Stimulated activated CD8-positive, alpha-beta memory T cell treated with anti-CD3 and anti-CD28 coated beads, Interleukin-12 subunit alpha, Interleukin-12 subunit beta, amount 100 ng/mL, for 24 hours (primary cell): ENCODE measurements around the gene OR13C3.
"Not testable (repeated sequence)": the region's sequence is repeated elsewhere in the genome, so short reads cannot be mapped to it uniquely, and the experiment has no call there.

Experiments used
- DNase-seq: peaks from one replicate; pipeline ENCODE4 v3.0.0-alpha.2; 2020; ENCODE audit errors: extremely low read depth

OR13C3 gene

DNA sequence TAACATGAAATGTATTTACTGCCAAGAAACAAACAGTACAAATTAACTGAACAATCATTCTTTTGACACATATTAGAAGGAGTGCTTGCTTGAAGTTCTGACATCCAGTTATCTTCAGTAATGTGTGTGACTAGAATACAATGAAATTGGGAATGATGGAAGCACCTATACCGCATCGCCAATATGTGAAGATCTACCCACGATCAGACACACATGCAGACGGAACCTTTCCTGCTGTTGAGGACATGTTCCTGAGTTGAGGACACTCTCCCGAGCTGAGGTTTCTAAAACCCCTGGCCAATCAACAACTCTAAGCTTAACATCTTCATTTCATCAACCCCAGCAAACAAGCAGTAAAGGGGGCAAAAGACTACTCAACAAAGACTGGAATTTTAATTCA is at the start of gene OR13C3:
Gene OR13C3 (minus strand): TSS at position 101 of the 400 bp plus-strand sequence. CDS start 133 bp downstream, outside the sequence.
- no peak for DNase-seq

DNA sequence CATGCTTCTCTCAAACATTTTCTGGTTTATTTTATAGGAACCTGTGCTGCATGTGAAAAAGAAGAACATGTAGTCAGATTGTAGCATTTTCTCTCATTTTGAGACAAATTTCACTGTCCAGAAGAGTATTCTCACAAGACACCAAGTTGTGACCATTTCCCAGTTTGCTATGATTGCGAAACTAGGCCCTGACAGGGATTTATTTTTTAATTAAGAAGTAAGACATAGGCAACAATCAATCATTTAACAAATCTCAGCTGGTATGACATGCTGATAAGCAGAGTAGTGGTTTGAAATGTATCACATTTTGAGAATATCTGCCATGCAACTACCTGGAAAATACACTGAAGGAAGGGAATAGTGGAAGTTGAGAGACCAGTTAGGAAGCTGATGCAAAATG is 43.9 kb upstream of the OR13C3 start:
- DNase-seq: no peak

DNA sequence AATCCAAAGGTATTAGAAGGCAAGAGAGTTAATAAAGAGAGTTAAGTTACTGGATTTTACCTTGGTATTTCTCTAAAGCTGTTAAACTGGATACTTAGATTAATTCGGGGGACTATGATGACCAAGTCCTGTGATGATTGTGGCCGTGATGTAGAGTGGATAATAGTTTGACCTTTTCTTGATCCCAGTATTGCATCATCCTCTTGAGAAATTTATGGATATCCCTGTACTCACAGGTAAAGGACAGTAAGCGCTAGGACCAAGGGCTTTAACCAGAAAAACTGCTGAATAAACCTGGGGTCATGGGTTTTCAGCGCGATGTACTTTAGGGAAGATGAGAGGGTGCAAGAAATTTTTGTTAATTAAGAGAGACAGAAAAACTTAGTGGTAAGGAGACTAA is 40.6 kb upstream of the OR13C3 start:
- no peak for DNase-seq

DNA sequence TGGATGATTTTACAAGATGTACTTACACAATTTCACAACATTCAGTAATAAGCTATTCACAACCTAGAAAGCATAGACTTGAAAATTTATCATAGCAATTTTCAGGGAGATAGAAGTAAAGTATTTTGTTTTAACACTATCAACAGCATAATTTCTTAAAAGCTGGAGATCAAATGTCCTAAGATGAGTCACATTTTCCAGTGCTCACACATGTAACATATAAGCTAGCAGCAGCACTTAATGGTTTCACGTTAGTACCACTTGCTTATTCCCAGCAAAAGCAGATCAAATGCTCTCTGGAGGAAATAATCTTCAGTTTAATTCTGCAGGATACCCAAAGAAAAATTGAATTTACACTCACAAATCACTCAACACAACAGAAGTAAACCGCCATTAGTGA is 38.8 kb upstream of the OR13C3 start:
- no peak for DNase-seq

DNA sequence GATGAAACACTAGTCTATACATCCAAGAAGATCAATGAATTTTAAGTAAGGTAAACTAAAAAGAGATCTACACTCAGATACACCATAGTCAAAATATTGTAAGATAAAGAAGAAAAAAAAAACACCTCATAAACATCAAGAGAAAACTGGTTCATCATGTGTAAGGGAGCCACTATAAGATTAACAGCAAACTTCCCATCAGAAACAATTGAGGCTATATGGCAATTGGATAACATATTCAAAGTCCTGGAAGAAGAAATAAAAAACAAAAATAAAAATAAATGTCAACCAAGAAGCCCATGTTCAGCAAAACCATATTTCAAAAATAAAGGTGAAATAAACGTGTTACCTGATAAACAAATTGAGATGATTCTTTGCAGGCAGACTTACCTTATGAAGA is 36.0 kb upstream of the OR13C3 start:
- DNase-seq: no peak

DNA sequence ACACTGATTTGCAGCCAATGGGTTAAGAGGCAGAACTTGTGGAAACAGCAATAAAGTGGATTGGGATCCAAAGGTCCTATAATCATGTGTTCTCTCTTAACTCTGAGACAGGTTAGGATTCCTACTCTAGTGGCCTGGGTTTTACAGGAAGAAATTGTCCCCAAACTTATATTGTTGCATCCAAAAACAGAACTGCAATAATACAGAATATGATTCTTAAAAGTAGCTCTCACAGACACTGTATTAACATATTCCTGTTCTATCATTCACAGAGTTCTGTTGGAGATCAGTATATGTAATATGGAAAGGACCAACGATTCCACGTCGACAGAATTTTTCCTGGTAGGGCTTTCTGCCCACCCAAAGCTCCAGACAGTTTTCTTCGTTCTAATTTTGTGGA is 32.2 kb upstream of the OR13C3 start, which contains the start of gene OR13C8:
Gene OR13C8 (plus strand): TSS at position 301 of the 400 bp plus-strand sequence. CDS start 0 bp downstream, at position 301.
- DNase-seq: no peak

DNA sequence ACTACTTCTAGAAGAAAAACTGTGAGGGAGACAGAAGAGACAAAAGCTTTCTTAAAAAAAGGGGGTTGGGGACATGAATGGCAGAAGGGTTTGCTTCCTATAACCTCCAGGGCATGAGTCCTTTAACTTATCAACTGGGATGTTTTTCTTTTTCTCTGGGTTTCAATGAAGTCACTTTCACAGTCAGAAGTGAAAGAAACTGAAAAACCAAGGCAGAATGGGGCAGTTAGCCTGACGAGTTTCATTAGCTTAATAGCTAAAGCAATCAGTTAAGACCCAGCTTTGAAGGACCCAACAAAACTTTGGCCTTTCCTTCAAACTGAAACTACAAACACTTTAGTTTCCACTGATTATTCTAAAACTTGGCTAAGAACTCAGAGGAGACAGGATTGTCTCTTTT is 27.7 kb upstream of the OR13C3 start:
- DNase-seq: no peak

DNA sequence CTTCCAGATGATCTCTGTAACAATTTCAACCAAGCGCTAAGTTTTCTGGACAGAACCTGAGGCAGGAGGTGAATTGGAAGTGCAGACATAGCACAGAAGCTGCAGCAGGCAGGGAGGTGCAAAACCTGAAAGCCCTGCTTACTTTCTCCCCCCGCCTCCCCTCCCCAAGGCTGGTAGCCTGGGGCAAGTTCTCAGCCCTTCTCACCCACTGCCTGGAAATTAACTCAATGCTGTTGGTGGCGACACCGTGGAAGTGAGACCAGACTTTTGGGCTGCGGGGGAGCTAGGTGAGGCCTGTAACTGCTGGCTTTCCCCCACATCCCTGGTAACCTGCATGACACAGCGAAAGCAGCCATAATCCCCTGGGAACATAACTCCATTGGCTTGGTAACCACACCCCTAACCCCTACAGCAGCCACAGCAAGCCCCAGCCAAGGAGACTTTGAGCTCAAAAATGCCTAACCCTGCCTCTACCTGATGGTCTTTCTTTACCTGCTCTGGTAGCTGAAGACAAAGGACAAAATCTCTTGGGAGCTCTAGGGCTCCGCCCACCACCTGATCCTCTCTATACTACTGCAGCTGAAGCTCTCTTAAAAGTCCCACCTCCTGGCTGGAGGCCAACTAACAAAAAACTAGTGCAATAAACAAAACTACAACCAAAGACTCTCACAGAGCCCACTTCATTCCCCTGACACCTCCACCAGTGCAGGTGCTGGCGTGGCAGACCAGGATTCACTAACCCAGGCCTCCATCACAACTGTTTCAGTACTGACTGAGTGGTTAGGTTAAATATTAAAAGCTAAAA is 20.4 kb upstream of the OR13C3 start:
- DNase-seq: no peak

DNA sequence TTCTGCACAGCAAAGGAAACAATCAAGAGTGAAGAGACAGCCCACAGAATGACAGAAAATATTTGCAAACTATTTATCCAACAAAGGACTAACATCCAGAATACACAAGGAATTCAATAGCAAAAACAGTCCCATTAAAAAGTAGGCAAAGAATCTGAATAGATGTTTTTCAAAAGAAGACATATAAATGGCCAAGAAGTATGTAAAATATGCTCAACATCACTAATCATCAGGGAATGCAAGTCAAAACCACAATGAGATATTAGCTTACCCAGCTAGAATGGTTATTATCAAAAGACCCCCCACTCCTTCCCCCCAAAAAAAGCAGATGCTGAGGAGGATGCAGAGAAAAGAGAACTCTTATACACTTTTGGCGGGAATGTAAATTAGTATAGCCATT is 18.9 kb upstream of the OR13C3 start:
- DNase-seq: no peak

DNA sequence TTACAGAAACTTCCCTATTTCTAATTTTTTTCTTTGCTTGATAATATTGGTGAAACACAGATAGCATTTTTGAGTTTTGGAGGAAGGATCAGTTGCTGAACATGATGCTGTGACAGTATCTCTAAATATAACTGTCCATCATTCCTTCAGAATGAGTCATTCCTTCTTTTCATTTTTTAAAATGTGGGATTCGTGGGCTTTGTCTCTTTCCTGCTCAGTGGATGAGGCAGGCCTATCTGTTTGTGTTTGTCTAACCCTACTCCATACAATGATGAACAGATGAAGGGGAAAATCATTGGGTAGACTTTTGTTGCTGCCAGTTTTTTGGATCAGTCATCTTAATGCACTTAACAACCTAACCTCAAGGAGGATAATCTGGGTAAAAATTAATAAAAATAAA is 16.6 kb upstream of the OR13C3 start:
- DNase-seq: no peak

DNA sequence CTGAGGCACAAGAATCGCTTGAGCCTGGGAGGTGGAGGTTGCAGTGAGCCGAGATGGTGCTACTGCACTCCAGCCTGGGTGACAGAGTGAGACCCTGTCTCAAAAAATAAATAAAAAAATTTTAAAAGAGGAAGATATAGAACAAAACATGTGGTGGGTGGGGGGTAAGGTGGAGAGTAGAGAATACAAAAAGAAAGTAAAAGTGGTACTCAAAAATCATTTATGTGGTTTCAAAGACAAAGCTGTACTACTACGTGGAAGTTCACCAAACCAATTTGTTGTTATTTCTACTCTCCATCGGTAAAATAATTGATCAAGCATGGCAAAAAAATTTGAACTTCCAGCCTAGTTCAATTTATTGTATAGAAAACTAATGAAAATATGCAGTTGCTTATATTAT is 8.0 kb upstream of the OR13C3 start:
- DNase-seq: no peak

DNA sequence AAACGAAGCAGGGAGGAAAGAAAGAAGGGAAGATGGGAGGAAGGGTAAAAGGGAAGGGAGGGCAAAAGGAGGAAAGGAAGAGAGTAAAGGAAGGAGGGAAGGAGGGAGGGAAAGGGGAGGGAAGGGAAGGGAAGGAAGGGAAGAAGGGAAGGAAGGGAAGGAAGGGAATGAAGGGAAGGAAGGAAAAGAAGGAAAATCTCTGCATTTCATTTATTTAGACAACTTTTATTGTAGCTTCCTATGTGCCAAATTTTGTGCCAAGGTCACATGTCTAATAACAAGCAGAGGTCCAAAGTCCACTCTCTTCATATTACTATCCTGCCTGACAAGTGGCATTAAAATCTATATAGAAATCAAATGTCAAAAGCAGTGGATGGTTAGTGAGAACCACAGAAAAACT is 2.6 kb upstream of the OR13C3 start:
- no peak for DNase-seq

DNA sequence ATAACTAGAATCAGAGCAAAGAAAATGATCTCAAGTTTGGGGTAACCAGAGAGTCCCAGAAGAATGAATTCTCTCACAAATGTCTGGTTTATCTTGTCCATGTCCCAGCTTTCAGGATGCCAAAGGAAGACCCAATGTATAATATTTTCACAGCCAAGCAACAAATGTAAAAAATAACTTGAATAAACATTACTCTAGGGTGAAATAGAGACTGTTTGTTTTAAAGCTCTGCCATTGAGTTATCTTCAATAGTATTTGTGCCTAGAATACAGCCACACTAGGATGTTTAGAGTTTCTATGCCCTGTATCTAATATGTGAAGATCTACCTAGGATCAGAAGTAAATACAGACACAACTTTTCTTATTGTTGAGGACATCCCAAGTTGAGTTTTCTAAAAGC is 9.5 kb downstream of the OR13C3 start, which contains the start of gene OR13C4:
Gene OR13C4 (minus strand): TSS at position 101 of the 400 bp plus-strand sequence. CDS start 0 bp downstream, at position 101.
- DNase-seq: no peak

DNA sequence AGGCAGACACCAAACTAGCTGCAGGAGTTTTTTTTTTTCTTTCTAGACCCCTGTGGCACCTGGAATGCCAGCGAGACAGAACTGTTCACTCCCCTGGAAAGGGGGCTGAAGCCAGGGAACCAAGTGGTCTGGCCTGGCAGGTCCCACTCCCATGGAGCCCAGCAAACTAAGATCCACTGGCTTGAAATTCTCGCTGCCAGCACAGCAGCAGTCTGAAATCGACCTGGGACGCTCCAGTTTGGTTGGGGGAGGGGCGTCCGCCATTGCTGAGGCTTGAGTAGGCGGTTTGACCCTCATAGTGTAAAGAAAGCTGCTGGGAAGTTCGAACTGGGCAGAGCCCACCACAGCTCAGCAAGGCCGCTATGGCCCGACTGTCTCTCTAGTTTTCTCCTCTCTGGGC is 16.4 kb downstream of the OR13C3 start:
- DNase-seq: not testable (repeated sequence)

DNA sequence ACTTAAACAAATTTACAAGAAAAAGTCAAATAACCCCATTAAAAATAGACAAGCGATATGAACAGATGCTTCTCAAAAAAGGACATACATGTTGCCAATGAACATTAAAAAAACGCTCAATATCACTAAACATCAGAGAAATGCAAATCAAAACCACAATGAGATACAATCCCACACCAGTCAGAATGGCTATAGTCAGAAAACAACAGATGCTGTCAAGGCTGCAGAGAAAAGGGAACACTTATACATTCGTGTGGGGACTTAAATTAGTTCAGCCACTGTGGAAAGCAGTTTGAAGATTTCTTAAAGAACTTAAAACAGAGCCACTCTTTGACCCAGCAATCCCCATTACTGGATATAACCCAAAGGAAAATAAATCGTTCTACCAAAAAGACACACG is 21.8 kb downstream of the OR13C3 start:
- DNase-seq: no peak

DNA sequence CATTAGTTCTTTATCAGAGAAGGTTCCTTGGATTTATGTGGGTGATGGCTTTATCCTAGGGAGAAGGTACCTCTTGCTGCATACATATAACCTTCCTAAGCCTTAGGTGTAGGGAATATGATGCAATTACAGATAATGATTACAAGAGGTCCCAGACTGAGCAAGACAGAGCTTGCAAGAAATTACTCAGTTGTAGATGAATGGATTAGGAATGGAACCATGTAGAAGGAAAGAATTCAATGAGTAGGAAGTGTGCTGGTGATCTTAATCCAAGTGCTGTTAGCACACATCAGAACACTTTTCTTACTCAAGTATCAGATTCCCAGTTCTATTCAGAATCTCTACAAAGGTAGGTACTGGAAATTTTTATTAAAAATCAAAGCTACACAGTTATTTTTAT is 30.1 kb downstream of the OR13C3 start:
- no peak for DNase-seq

DNA sequence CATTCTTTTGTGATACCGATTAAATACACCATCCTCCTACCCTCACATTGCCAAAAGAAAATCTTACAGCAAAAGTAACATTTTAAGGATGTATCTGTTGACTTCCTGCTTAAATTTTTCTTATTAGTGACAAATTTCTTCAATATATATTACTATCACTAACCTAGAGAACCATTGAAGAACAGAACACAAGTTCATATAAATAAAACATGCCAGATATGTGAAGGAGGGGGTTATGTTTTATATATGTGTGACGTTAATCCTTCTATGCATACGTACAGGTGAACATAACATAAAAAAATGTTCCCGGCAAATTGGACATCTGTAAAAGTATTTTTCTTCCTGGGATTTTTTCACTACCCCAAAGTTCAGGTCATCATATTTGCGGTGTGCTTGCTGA is 32.7 kb downstream of the OR13C3 start, which contains the start of gene OR13F1:
Gene OR13F1 (plus strand): TSS at position 301 of the 400 bp plus-strand sequence. CDS start 0 bp downstream, at position 301.
- DNase-seq: no peak

DNA sequence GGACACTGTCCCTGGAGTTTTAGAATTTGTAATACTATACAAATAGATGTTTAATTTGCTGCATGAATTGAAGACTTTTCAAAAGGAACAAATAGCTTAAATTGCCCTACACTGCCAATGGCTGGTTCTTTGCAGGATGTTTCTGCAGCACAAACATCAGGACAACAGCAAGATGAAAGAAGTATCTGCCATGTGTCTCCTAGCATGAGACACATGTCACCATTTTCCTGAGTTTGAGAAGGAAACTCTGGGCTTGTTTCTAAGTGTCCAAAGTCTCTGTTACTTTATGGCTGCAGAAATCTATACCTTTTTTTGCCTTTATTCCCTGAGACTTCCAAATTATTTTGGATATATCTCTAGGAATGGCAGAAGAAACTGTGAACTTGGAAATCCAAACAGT is 33.2 kb downstream of the OR13C3 start:
- DNase-seq: no peak

DNA sequence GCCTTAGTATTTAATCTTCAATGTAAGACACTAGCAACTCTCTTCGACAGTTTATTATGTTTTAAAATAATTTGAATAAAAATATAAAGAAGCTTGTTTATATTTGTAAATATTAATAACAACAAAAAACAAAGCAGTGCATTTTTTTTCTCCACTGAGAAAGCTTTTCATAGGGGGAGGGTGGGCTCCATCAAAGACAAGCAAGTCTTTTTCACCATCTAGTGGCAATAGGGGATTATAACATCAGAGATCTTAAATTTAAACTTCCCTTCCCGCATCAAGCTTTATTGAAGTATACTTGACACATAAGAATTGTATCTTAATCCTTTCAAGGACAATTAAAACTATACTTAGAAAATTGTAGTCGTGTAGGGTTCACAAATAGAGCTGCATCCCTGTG is 41.8 kb downstream of the OR13C3 start:
- DNase-seq: no peak
